Measurements from ENCODE around the gene SBK1.
"Not testable (repeated sequence)": the region's sequence is repeated elsewhere in the genome, so short reads cannot be mapped to it uniquely, and the experiment has no call there.

The SBK1 gene

DNA sequence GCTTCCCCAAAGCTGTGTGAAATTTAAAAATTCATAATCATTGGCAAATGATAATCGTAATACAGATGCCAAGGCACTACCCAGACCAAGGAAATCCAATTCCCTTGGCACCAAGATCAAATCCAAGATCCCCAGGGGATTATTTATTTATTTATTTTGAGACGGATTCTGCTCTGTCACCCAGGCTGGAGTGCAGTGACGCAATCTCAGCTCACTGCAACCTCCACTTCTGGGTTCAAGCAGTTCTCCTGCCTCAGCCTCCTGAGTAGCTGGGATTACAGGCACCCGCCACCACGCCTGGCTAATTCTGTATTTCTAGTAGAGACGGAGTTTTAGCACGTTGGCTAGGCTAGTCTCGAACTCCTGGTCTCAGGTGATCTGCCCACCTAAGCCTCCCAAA is 43.4 kb downstream of the SBK1 start:
- DNase-seq (ENCODE audit: low read depth) = not testable (repeated sequence)

DNA sequence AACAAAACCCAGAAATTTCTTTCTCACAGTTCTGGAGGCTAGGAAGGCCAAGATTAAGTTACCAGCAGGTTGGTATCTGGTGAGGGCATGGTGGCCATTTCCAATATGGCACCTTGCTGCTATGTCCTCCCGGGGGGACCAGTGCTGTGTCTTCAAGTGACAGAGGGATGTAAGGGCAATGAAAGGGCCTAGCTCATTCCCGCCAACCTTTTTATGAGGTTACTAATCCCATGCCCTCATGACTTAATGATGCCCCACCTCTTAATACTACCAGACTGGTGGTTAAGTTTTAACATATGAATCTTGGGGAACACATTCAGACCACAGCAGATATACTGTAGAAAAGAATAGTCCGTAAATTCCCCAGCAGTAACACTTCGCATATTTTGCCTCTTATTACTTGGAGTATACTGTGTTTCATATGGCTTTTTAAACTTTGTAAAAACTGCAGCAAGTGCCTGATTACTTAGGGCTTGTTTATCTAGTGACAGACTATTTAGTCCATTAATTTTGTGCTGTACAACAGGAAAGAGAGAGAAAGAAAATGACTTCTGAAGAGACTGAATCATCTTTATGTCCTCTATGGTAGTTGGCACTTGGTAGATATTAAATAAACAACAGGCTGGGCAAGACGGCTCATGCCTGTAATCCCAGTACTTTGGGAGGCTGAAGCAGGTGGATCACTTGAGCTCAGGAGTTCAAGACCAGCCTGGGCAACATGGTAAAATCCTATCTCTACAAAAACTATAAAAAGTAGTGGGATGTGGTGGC is 44.8 kb downstream of the SBK1 start:
- DNase-seq (ENCODE audit: low read depth) = not testable (repeated sequence)

DNA sequence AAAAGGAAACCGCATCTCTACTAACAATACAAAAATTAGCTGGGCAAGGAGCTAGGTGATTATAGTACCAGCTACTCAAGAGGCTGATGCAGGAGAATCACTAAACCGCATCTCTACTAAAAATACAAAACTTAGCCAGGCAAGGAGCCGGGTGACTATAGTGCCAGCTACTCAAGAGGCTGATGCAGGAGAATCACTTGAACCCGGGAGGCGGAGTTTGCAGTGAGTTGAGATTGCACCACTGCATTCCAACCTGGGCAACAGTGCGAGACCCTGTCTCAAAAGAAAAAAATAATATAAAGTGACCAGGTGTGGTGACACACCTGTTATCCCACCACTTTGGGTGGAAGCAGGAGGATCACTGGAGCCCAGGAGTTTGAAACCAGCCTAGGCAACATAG is 45.9 kb downstream of the SBK1 start:
- DNase-seq (ENCODE audit: low read depth) = not testable (repeated sequence)

DNA sequence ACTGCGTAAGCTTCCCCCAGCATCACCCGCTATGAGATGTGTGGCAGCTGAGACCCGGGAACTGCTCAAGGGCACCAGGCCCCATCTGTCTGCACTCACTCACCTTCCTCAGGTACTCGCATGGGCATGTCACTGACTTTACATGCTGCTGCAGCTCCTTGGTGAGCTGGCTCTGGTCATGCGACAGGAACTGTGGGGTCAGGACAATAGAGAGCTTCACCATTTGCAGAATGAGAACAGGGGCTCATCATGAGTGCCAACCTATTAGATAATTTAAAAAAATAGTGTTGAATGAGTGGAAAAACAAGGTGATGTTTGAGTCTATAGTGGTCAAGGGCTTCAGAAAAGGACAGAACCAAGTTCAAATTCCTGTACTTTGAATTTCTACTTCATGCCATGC is 70.3 kb downstream of the SBK1 start:
- not testable (repeated sequence) for DNase-seq (ENCODE audit: low read depth)

DNA sequence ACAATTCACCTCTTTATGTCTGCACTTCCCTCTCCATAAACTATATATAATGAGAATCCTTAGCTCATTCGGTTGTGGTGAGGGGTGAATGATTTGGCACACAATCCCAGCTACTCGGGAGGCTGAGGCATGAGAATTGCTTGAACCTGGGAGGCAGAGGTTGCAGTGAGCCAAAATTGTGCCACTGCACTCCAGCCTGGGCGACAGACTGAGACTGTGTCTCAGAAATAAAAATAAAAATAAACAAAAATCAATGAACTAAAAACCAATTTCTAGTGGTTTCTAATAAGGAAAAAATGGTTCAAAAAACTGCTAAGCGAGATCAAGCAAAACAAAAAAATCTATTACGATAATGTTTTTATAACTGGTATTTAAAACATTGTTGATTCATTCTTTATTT is 71.1 kb downstream of the SBK1 start, which contains the start of gene NPIPB6:
Gene NPIPB6 (minus strand): TSS at position 101 of the 400 bp plus-strand sequence. CDS start 686 bp downstream, outside the sequence.
- not testable (repeated sequence) for DNase-seq (ENCODE audit: low read depth)

DNA sequence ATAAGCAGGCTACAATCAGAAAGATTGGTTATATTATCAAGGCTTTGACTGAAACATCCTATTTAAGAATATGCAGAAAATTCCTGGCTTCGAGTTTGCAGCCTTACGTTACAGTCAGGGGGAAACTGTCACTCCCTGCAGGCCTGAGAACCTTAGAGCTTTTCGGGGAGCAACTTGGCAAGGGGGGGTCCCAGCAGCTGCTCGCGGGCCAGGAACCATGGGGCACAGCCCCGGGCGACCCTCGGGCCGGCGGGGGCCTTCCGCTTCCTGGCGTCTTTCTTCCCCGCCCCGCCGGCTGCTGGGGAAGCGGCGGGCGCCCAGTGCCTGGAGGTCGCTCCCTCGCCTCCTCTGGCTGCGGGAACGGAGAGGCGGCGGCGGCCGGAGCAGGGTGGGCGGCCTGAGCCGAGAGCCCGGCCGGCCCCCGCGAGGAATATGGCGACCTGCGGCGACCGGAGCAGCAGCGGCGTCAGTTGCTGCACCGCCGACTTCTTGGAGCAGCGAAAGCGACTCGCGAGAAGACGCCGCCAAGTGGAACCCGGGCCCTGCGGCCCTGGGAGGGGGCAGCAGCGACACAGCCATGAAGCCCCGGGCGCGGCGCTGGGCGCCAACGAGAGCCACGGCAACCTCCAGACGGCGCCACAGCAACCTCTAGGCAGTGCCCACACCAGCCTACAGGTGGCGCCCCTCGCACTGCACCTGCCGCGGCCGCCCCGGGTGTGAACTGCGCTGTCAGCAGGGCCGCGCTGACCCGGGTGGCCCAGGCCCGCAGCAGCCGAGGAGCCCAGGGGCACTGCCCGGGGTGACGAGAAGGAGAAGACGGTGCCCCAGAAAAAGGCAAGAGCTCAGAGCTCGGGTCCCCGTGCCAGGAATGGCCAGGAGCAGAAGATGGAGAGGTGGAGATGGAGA is 72.2 kb downstream of the SBK1 start:
- not testable (repeated sequence) for DNase-seq (ENCODE audit: low read depth)

DNA sequence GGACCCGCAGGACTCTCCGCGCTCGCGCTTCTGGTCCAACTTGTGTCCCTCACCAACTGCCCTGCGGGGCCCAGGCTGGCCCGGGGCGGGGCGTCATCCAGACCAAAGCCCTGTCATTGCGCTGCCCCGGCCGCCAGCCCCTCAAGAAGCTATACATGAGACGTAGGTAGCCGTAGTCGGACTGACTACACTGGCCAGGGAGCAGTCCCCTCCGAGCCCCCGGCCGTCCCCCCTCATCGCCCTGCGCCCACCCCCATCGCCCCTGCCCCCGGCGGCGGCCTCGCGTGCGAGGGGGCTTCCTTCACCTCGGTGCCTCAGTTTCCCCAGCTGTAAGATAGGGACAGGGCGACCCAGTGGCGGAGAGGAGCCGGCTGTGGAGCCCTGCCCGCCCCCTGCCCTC is 75.6 kb downstream of the SBK1 start:
- not testable (repeated sequence) for DNase-seq (ENCODE audit: low read depth)

Data from GM04504 (cell line).